A673 (cell line): ENCODE results near the gene GRIN3B.
A peak's percentile ranks its signal among the peaks of the same experiment; 100 is the strongest.

ENCODE experiments used
- CTCF ChIP-seq: fragments of 300-800, 200-600 bp; sonication (generic); conservative IDR thresholded peaks from 2 replicates; pipeline ENCODE4 v1.5.1; 2017; ENCODE audit warnings: low read depth, mild to moderate bottlenecking, antibody characterized with exemption, low read length, moderate library complexity, mixed read lengths
- EZH2 ChIP-seq: fragments of 200-600 bp; sonication (generic); IDR thresholded peaks from 2 replicates; pipeline ENCODE4 v1.6.1; 2017; ENCODE audit warnings: borderline replicate concordance, low read depth, mild to moderate bottlenecking, mixed read lengths, antibody characterized with exemption, low read length; ENCODE audit not compliant: poor library complexity, severe bottlenecking

GRCh38 chr19:970695-971094 lies 29.5 kb upstream of the GRIN3B start:
- TF ChIP-seq CTCF (peak; percentile 65), EZH2 (no peak)
